ENCODE data around the gene ANKRD55. TPM values are rescaled to one million over a fixed set of nuclear protein-coding genes. Genes with fewer than 3 reads are reported as not detected.
"Not testable (repeated sequence)": the region's sequence is repeated elsewhere in the genome, so short reads cannot be mapped to it uniquely, and the experiment has no call there.

ANKRD55 gene
- total RNA-seq, 2 donors from 2014 or later, result not detected

- ATAC-seq (ENCODE audit: insufficient number of reproducible peaks, low FRiP score, low read depth) (no peak), DNase-seq (ENCODE audit: low spot score) (no peak)
- Histone ChIP-seq H3K4me1 (ENCODE audit: control insufficient read depth in 1 of 2, low read depth in 2 of 2) (no peaks in the 10 kb centered on the region), H3K27ac (no peak overlapping the region), H3K9me3 (no peaks in the 10 kb centered on the region), H3K4me3 (no peak overlapping the region), H3K27me3 (replicated peaks; ENCODE audit: insufficient read depth) (no peaks in the 10 kb centered on the region), H3K36me3 (no peaks in the 10 kb centered on the region)
- no peak for TF ChIP-seq CTCF (IDR thresholded peaks at IDR 0.05)
These were observed 102.5 kb downstream of the ANKRD55 start for GRCh38 chr5:56130664-56131063.

GRCh38 chr5:56129288-56129687 is 103.8 kb downstream of the ANKRD55 start:
- Histone ChIP-seq H3K27ac (no peak overlapping the region), H3K9me3 (no peaks in the 10 kb centered on the region), H3K4me3 (no peak overlapping the region), H3K36me3 (no peaks in the 10 kb centered on the region), H3K4me1 (ENCODE audit: control insufficient read depth in 1 of 2, low read depth in 2 of 2) (no peaks in the 10 kb centered on the region), H3K27me3 (replicated peaks; ENCODE audit: insufficient read depth) (no peaks in the 10 kb centered on the region)
- ATAC-seq (ENCODE audit: insufficient number of reproducible peaks, low FRiP score, low read depth) (no peak), DNase-seq (ENCODE audit: low spot score) (no peak)
- no peak for TF ChIP-seq CTCF (IDR thresholded peaks at IDR 0.05)

GRCh38 chr5:56128113-56128512 is 105.0 kb downstream of the ANKRD55 start:
- H3K4me1 ChIP-seq (ENCODE audit: control insufficient read depth in 1 of 2, low read depth in 2 of 2), result no peaks in the 10 kb centered on the region
- no peak for TF ChIP-seq CTCF (IDR thresholded peaks at IDR 0.05)
- no peaks in the 10 kb centered on the region for H3K27me3 ChIP-seq (replicated peaks; ENCODE audit: insufficient read depth)
- DNase-seq (ENCODE audit: low spot score), result no peak
- no peak overlapping the region for H3K4me3 ChIP-seq
- no peak overlapping the region for H3K27ac ChIP-seq
- no peaks in the 10 kb centered on the region for H3K36me3 ChIP-seq
- H3K9me3 ChIP-seq, result no peaks in the 10 kb centered on the region
- ATAC-seq (ENCODE audit: insufficient number of reproducible peaks, low FRiP score, low read depth), result no peak

- DNase-seq (ENCODE audit: low spot score) (no peak), ATAC-seq (ENCODE audit: insufficient number of reproducible peaks, low FRiP score, low read depth) (no peak)
- H3K9me3 ChIP-seq, result no peaks in the 10 kb centered on the region
- no peak overlapping the region for H3K27ac ChIP-seq
- no peaks in the 10 kb centered on the region for H3K27me3 ChIP-seq (replicated peaks; ENCODE audit: insufficient read depth)
- H3K4me1 ChIP-seq (ENCODE audit: control insufficient read depth in 1 of 2, low read depth in 2 of 2), result no peaks in the 10 kb centered on the region
- TF ChIP-seq CTCF (IDR thresholded peaks at IDR 0.05), result no peak
- no peak overlapping the region for H3K4me3 ChIP-seq
- no peaks in the 10 kb centered on the region for H3K36me3 ChIP-seq
These were observed 106.5 kb downstream of the ANKRD55 start for GRCh38 chr5:56126487-56127179.

- DNase-seq (ENCODE audit: low spot score) (no peak), ATAC-seq (ENCODE audit: insufficient number of reproducible peaks, low FRiP score, low read depth) (no peak)
- no peaks in the 10 kb centered on the region for H3K36me3 ChIP-seq
- H3K4me1 ChIP-seq (ENCODE audit: control insufficient read depth in 1 of 2, low read depth in 2 of 2), result no peaks in the 10 kb centered on the region
- H3K9me3 ChIP-seq, result no peaks in the 10 kb centered on the region
- no peak for TF ChIP-seq CTCF (IDR thresholded peaks at IDR 0.05)
- no peaks in the 10 kb centered on the region for H3K27me3 ChIP-seq (replicated peaks; ENCODE audit: insufficient read depth)
- no peak overlapping the region for H3K27ac ChIP-seq
- no peak overlapping the region for H3K4me3 ChIP-seq
These were observed 109.4 kb downstream of the ANKRD55 start for GRCh38 chr5:56123531-56124243.

- DNase-seq (ENCODE audit: low spot score); H3K4me1 ChIP-seq (ENCODE audit: control insufficient read depth in 1 of 2, low read depth in 2 of 2); H3K36me3 ChIP-seq; H3K4me3 ChIP-seq; H3K9me3 ChIP-seq; ATAC-seq (ENCODE audit: insufficient number of reproducible peaks, low FRiP score, low read depth); H3K27me3 ChIP-seq (replicated peaks; ENCODE audit: insufficient read depth); H3K27ac ChIP-seq: not testable (repeated sequence)
These were observed 110.7 kb downstream of the ANKRD55 start for GRCh38 chr5:56122360-56122985.

Measured in thoracic aorta (tissue), 2 donors.